K562 (cell line): ENCODE data around the gene ZKSCAN8. TPM values are rescaled to one million over a fixed set of nuclear protein-coding genes. Genes with fewer than 3 reads are reported as not detected.

Experiments used
- ATAC-seq: fragments of 200-7000 bp; cut with Tn5 transposase; 3 replicates; pipeline ENCODE4 v1.9.1; 2020; ENCODE audit warnings: moderate library complexity
- BruUV-seq: library from RNA; stranded (reverse); fragments of 400-500 nt; replicated peaks from 2 replicates; lab custom pipeline; 2021; lab: Mats Ljungman, UMichigan
- CTCF ChIA-PET: fragments of 300-600 bp; formaldehyde crosslinking; extraction: SDS; loops from one replicate; lab custom pipeline; 2021; ENCODE audit warnings: low intra/inter-chr PET ratio; lab: Yijun Ruan, JAX
- POLR2A ChIA-PET: fragments of 300-600, 350-650 bp; sonication (Branson Sonifier 250); formaldehyde crosslinking; extraction: SDS; loops from one replicate; lab custom pipeline; 2021; ENCODE audit warnings: antibody characterized with exemption, inconsistent platforms; lab: Yijun Ruan, JAX
- DNase-seq, 4 experiments: peaks; one replicate each; pipeline versions ENCODE4 v3.0.0 to v3.0.0-alpha.2; 2011 to 2018; ENCODE audit warnings: low spot score in 3 of 4, mixed read lengths in 3 of 4; ENCODE audit errors: extremely low read depth in 1 of 4
- FAIRE-seq: peaks from 2 replicates; lab custom pipeline; 2011; peaks lifted over from hg19 to GRCh38; lab: Jason Lieb, UNC
- H2AFZ ChIP-seq: 2 replicates; pipeline ENCODE4 v1.6.0; 2011; ENCODE audit warnings: low read depth, low read length, control low read depth, inconsistent platforms
- H3K27ac ChIP-seq: fragments of 200-600 bp; 3 replicates; pipeline ENCODE4 v1.8.0; 2011; ENCODE audit warnings: low read depth, mild to moderate bottlenecking, control low read depth, inconsistent platforms, low read length, moderate library complexity, mixed read lengths; ENCODE audit errors: extremely low read depth
- H3K27me3 ChIP-seq, 2 experiments: fragments of 300-600 bp in 1 of 2; 2 replicates in 1 of 2; 3 replicates in 1 of 2; pipeline versions ENCODE4 v1.6.0 to v1.8.0; 2011; ENCODE audit warnings: inconsistent platforms in 2 of 2, low read length in 2 of 2, mild to moderate bottlenecking in 1 of 2, mixed read lengths in 1 of 2, moderate library complexity in 1 of 2; ENCODE audit not compliant: control insufficient read depth in 2 of 2, insufficient read depth in 2 of 2
- H3K36me3 ChIP-seq: fragments of 300-600 bp; 3 replicates; pipeline ENCODE4 v1.8.0; 2011; ENCODE audit warnings: mild to moderate bottlenecking, low read length, inconsistent platforms; ENCODE audit not compliant: control insufficient read depth, insufficient read depth
- H3K4me1 ChIP-seq, 2 experiments: fragments of 200-600 bp in 1 of 2; replicated peaks in 1 of 2; 2 replicates in 1 of 2; 3 replicates in 1 of 2; pipeline versions ENCODE4 v1.5.1 to v1.8.0; 2011; ENCODE audit warnings: inconsistent platforms in 2 of 2, low read length in 2 of 2, mild to moderate bottlenecking in 1 of 2, mixed read lengths in 1 of 2, moderate library complexity in 1 of 2; ENCODE audit not compliant: control insufficient read depth in 2 of 2, insufficient read depth in 2 of 2
- H3K4me2 ChIP-seq: 2 replicates; pipeline ENCODE4 v1.6.1; 2011; ENCODE audit warnings: low read length, control low read depth, inconsistent platforms, mixed read lengths; ENCODE audit not compliant: insufficient read depth
- H3K4me3 ChIP-seq: fragments of 200-600 bp; sonication (generic), shearing (Covaris generic); 2 replicates; pipeline ENCODE4 v1.5.1; 2016; ENCODE audit warnings: control low read depth, inconsistent platforms
- H3K79me2 ChIP-seq: fragments of 200-600 bp; 3 replicates; pipeline ENCODE4 v1.8.0; 2011; ENCODE audit warnings: low read length, inconsistent platforms; ENCODE audit not compliant: control insufficient read depth, insufficient read depth
- H3K9ac ChIP-seq, 2 experiments: 2 replicates each; pipeline versions ENCODE4 v1.6.0 to v1.6.1; 2011; ENCODE audit warnings: low read depth in 2 of 2, low read length in 2 of 2, control low read depth in 1 of 2, inconsistent platforms in 1 of 2, mild to moderate bottlenecking in 1 of 2, mixed read lengths in 1 of 2; ENCODE audit not compliant: insufficient read depth in 1 of 2
- H3K9me1 ChIP-seq: one replicate; pipeline ENCODE4 v1.6.0; 2011; ENCODE audit warnings: inconsistent platforms, mild to moderate bottlenecking, low read length, moderate library complexity; ENCODE audit not compliant: control insufficient read depth, insufficient read depth
- H3K9me3 ChIP-seq: replicated peaks from 2 replicates; pipeline ENCODE4 v1.5.1; 2011; ENCODE audit warnings: low read depth, low read length, inconsistent platforms; ENCODE audit not compliant: control insufficient read depth, insufficient read depth
- H4K20me1 ChIP-seq: replicated peaks from 2 replicates; pipeline ENCODE4 v1.6.1; 2011; ENCODE audit warnings: low read length, inconsistent platforms, mixed read lengths; ENCODE audit not compliant: control insufficient read depth, insufficient read depth
- CGGBP1 ChIP-seq: fragments of 250-450 bp; sonication (Bioruptor Pico); IDR thresholded peaks from 2 replicates; pipeline ENCODE4 v1.9.0; 2021; ENCODE audit warnings: mild to moderate bottlenecking
- DMBX1 ChIP-seq: fragments of 250-450 bp; sonication (Bioruptor Pico); IDR thresholded peaks from 2 replicates; pipeline ENCODE4 v1.8.0; 2022; ENCODE audit warnings: inconsistent platforms, mild to moderate bottlenecking, moderate library complexity, borderline replicate concordance
- ESRRB ChIP-seq: fragments of 250-450 bp; sonication (Bioruptor Pico); IDR thresholded peaks from 2 replicates; pipeline ENCODE4 v1.5.0; 2020; ENCODE audit warnings: mild to moderate bottlenecking, moderate library complexity, borderline replicate concordance
- ILF3 ChIP-seq: fragments of 450-650 bp; IDR thresholded peaks from 2 replicates; pipeline ENCODE4 v1.6.1; 2018; ENCODE audit warnings: antibody characterized with exemption, mild to moderate bottlenecking, moderate library complexity, borderline replicate concordance
- KLF13 ChIP-seq: fragments of 450-650 bp; IDR thresholded peaks from 2 replicates; pipeline ENCODE4 v1.6.1; 2016; ENCODE audit warnings: missing genetic modification characterization, low read depth, mild to moderate bottlenecking, missing compliant biosample characterization, moderate library complexity, borderline replicate concordance
- MTA1 ChIP-seq: fragments of 450-650 bp; IDR thresholded peaks from 2 replicates; pipeline ENCODE4 v1.6.1; 2017; ENCODE audit warnings: borderline replicate concordance
- NKRF ChIP-seq: fragments of 450-650 bp; IDR thresholded peaks from 2 replicates; pipeline ENCODE4 v1.6.1; 2016; ENCODE audit warnings: borderline replicate concordance
- PML ChIP-seq: IDR thresholded peaks from 2 replicates; pipeline ENCODE4 v1.6.1; 2012; ENCODE audit warnings: low read length, inconsistent platforms
- SFPQ ChIP-seq: fragments of 200-400 bp; formaldehyde crosslinking; IDR thresholded peaks from 2 replicates; pipeline ENCODE4 v1.6.1; 2017; ENCODE audit warnings: mild to moderate bottlenecking, low read depth, low read length, moderate library complexity
- ZBED1 ChIP-seq: IDR thresholded peaks from 2 replicates; pipeline ENCODE4 v1.6.1; 2014
- ZC3H11A ChIP-seq: IDR thresholded peaks from 2 replicates; pipeline ENCODE4 v1.6.1; 2012; ENCODE audit warnings: low read depth, low read length, improper control_type of control experiment
- ZC3H8 ChIP-seq: fragments of 450-650 bp; IDR thresholded peaks from 2 replicates; pipeline ENCODE4 v1.6.1; 2017
- ZKSCAN8 ChIP-seq: fragments of 200-800 bp; sonication (Bioruptor generic); IDR thresholded peaks from 2 replicates; pipeline ENCODE4 v1.6.1; 2016; ENCODE audit warnings: missing genetic modification characterization, missing compliant biosample characterization
- WGBS: fragments of 100-300 bp; shearing (Covaris generic); methylation state at CpG from one replicate; pipeline ENCODE4 v1.1.6; 2016; ENCODE audit warnings: low coverage, mixed read lengths; ENCODE audit not compliant: insufficient coverage; ENCODE audit errors: missing lambda C conversion rate; 5-methylcytosine and 5-hydroxymethylcytosine counted together
- in situ Hi-C: fragments of 300-500 bp; cut with MboI; formaldehyde crosslinking; loops from 4 replicates; pipeline ENCODE4 v1.15.0; 2018; ENCODE audit warnings: inconsistent platforms, mixed read lengths
- intact Hi-C: fragments of 100-400 bp; cut with micrococcal nuclease; formaldehyde crosslinking; loops from 2 replicates; pipeline ENCODE4 v1.14.2; 2022
- polyA plus RNA-seq, 8 experiments: library from polyadenylated mRNA; depleted of rRNA in 4 of 8; stranded (reverse) in 5 of 8; unstranded in 3 of 8; fragments of >200 nt; fragmentation: Nextera tagmentation in 2 of 8; fragmentation: Illumina TruSeq in 1 of 8; extraction: Ambion mirVana in 2 of 8; extraction: Trizol in 1 of 8; gene quantifications; 2 replicates each; pipeline versions ENCODE4 v1.2.1 to v1.2.3, GENCODE V29; 2011 to 2014; ENCODE audit warnings: inconsistent platforms in 1 of 8, missing spikeins in 1 of 8
- total RNA-seq, 7 experiments: library from RNA; depleted of rRNA in 6 of 7; stranded (reverse); fragments of >200 nt in 6 of 7; fragmentation: Illumina TruSeq in 2 of 7; extraction: Trizol in 2 of 7; gene quantifications; 2 replicates each; pipeline versions ENCODE4 v1.2.1 to v1.2.3, GENCODE V29; 2011 to 2021; ENCODE audit warnings: low replicate concordance in 1 of 7

ZKSCAN8 gene
- total and polyA plus RNA-seq, 9 of the 15 experiments (the other 6 are each of a cell fraction or from before 2014, with no cell fraction given), result 3.3 to 37.7 (median 21.7) TPM

- intact Hi-C loops, result no loop called here
- 100% methylated on average over 1 of the region's 1 CpG for WGBS
- FAIRE-seq, result no peak
- TF ChIP-seq SFPQ, result no peak
- no peak for TF ChIP-seq ZC3H8
- no peak for TF ChIP-seq ZC3H11A
- no peak for TF ChIP-seq PML
- TF ChIP-seq ILF3, result no peak
- no peak for TF ChIP-seq NKRF
- no peak for TF ChIP-seq ZKSCAN8
- no peak for TF ChIP-seq ESRRB (CRISPR knock-in tag)
- no peak for TF ChIP-seq DMBX1 (CRISPR knock-in tag)
- TF ChIP-seq CGGBP1, result no peak
- no peak for TF ChIP-seq MTA1
- TF ChIP-seq ZBED1, result no peak
- no peak for TF ChIP-seq KLF13 (tag)
Observed at GRCh38 chr6:28145231-28145630, 3.5 kb downstream of the ZKSCAN8 start.

More at GRCh38 chr6:28145231-28145630, 3.5 kb downstream of the ZKSCAN8 start:
- ATAC-seq (no peak), DNase-seq (no peak)
- Histone ChIP-seq H3K9ac (no peak overlapping the region), H3K79me2 (peaks cover 54% of the 10 kb centered on the region), H3K9me3 (no peaks in the 10 kb centered on the region), H3K4me3 (no peak overlapping the region), H3K4me2 (no peak overlapping the region), H3K27ac (no peak overlapping the region), H3K4me1 (peaks cover 4 to 8% of the 10 kb centered on the region in 2 experiments; a peak in 4 of 5 replicates), H2AFZ (no peak overlapping the region), H3K36me3 (peaks cover 55% of the 10 kb centered on the region), H3K27me3 (no peaks in the 10 kb centered on the region), H4K20me1 (no peaks in the 10 kb centered on the region), H3K9me1 (no peaks in the 10 kb centered on the region)
- in situ Hi-C loops, result no loop called here
- BruUV-seq, result no TSS peak
- POLR2A ChIA-PET, result interaction anchor here (0.6 to 1.0 kb wide), 3 partner anchors 9 to 166 kb away, joined by 3 to 4 read pairs (median 3); no protein-coding TSS in a partner anchor
- CTCF ChIA-PET, result interaction anchor here (0.6 kb wide), 1 partner anchor 80 kb away, joined by 3 read pairs; the partner anchor contains the start of gene ZSCAN9
